Activated CD8-positive, alpha-beta T cell treated with anti-CD3 and anti-CD28 coated beads for 36 hours (primary cell): ENCODE data around the gene SEC14L1. TPM values are rescaled to one million over a fixed set of nuclear protein-coding genes. Genes with fewer than 3 reads are reported as not detected.
"Not testable (repeated sequence)": the region's sequence is repeated elsewhere in the genome, so short reads cannot be mapped to it uniquely, and the experiment has no call there.

Experiments used
- ATAC-seq: fragments of 200-7000 bp; cut with Tn5 transposase; one replicate; pipeline ENCODE4 v1.10.0; 2021; ENCODE audit warnings: mild to moderate bottlenecking, moderate library complexity
- CTCF ChIA-PET: fragments of 350-600 bp; sonication (Branson Sonifier 250); formaldehyde crosslinking; loops from one replicate; lab custom pipeline; 2021; ENCODE audit warnings: antibody characterized with exemption; lab: Charles Lee
- POLR2A ChIA-PET: fragments of 350-600 bp; sonication (Branson Sonifier 250); formaldehyde crosslinking; loops from one replicate; lab custom pipeline; 2021; ENCODE audit warnings: antibody characterized with exemption; lab: Charles Lee
- DNase-seq: peaks from one replicate; pipeline ENCODE4 v3.0.0-alpha.2; 2020
- H3K27ac Mint-ChIP-seq: one replicate; pipeline ENCODE4 v1.8.0; 2021; ENCODE audit warnings: mild to moderate bottlenecking, mixed read lengths
- H3K27me3 Mint-ChIP-seq: one replicate; pipeline ENCODE4 v1.8.0; 2021; ENCODE audit warnings: mixed read lengths
- H3K36me3 Mint-ChIP-seq: one replicate; pipeline ENCODE4 v1.8.0; 2021; ENCODE audit warnings: low read depth, mixed read lengths
- H3K4me1 Mint-ChIP-seq: one replicate; pipeline ENCODE4 v1.8.0; 2021; ENCODE audit warnings: low read depth, mixed read lengths
- H3K4me3 Mint-ChIP-seq: one replicate; pipeline ENCODE4 v1.8.0; 2021; ENCODE audit warnings: mild to moderate bottlenecking, moderate library complexity, mixed read lengths
- H3K9me3 Mint-ChIP-seq: one replicate; pipeline ENCODE4 v1.8.0; 2021; ENCODE audit warnings: mixed read lengths
- CTCF ChIP-seq: fragments of 200-600 bp; IDR thresholded peaks from one replicate; pipeline ENCODE4 v1.8.0; 2022; ENCODE audit warnings: antibody characterized with exemption, mild to moderate bottlenecking
- intact Hi-C: fragments of 100-400 bp; cut with micrococcal nuclease; formaldehyde crosslinking; loops from one replicate; pipeline ENCODE4 v1.10.0; 2022
- total RNA-seq, 2 experiments: library from RNA; stranded (reverse); gene quantifications; one replicate each; pipeline ENCODE4 v1.2.3, GENCODE V29; 2021

SEC14L1 gene
- total RNA-seq, 2 experiments from 2014 or later: 79.7 to 91.6 TPM

- Mint-ChIP-seq H3K27me3 (no peaks in the 10 kb centered on the region), H3K4me1 (peaks cover 43% of the 10 kb centered on the region), H3K4me3 (no peak overlapping the region), H3K9me3 (no peaks in the 10 kb centered on the region), H3K27ac (no peak overlapping the region), H3K36me3 (peaks cover 12% of the 10 kb centered on the region)
- ChIA-PET POLR2A (interaction anchor here (1.0 kb wide), 1 partner anchor 9 kb away, joined by 3 read pairs; no protein-coding TSS in a partner anchor), CTCF (interaction anchor here (1.1 to 1.3 kb wide), 2 partner anchors 13 to 68 kb away, joined by 3 to 4 read pairs; no protein-coding TSS in a partner anchor)
- no peak for DNase-seq
- TF ChIP-seq CTCF: no peak
- intact Hi-C loops: no loop called here
- no peak for ATAC-seq
Measured at GRCh38 chr17:77155125-77155524, 14.4 kb downstream of the SEC14L1 start.

GRCh38 chr17:77157766-77158165, 17.0 kb downstream of the SEC14L1 start:
- ATAC-seq, DNase-seq, intact Hi-C loops, H3K4me3 Mint-ChIP-seq, POLR2A ChIA-PET, H3K9me3 Mint-ChIP-seq, H3K27ac Mint-ChIP-seq, H3K36me3 Mint-ChIP-seq, H3K27me3 Mint-ChIP-seq: not testable (repeated sequence)
- CTCF ChIA-PET: interaction anchor here (1.6 kb wide), 1 partner anchor 14 kb away, joined by 3 read pairs; no protein-coding TSS in a partner anchor
- H3K4me1 Mint-ChIP-seq: peaks cover 42% of the 10 kb centered on the region

GRCh38 chr17:77160091-77160874, 19.5 kb downstream of the SEC14L1 start:
- intact Hi-C loops: no loop called here
- Mint-ChIP-seq H3K27ac (no peak overlapping the region), H3K4me3 (no peak overlapping the region), H3K4me1 (peaks cover 44% of the 10 kb centered on the region), H3K27me3 (no peaks in the 10 kb centered on the region), H3K9me3 (no peaks in the 10 kb centered on the region), H3K36me3 (peaks cover 17% of the 10 kb centered on the region)
- ChIA-PET CTCF (interaction anchor here (0.7 kb wide), 1 partner anchor 73 kb away, joined by 4 read pairs; no protein-coding TSS in a partner anchor), POLR2A (interaction anchor here (0.7 to 1.2 kb wide), 2 partner anchors 18 to 123 kb away, joined by 3 read pairs; no protein-coding TSS in a partner anchor)
- TF ChIP-seq CTCF: no peak
- no peak for ATAC-seq
- DNase-seq: no peak

- Mint-ChIP-seq H3K4me3 (no peak overlapping the region), H3K27ac (no peak overlapping the region), H3K27me3 (no peaks in the 10 kb centered on the region), H3K36me3 (peaks cover 23% of the 10 kb centered on the region), H3K9me3 (no peaks in the 10 kb centered on the region), H3K4me1 (peaks cover 41% of the 10 kb centered on the region)
- intact Hi-C loops: no loop called here
- no peak for TF ChIP-seq CTCF
- no peak for DNase-seq
- CTCF ChIA-PET: interaction anchor here (0.7 kb wide), 1 partner anchor 74 kb away, joined by 4 read pairs; no protein-coding TSS in a partner anchor
- no peak for ATAC-seq
- POLR2A ChIA-PET: interaction anchor here (0.6 to 1.2 kb wide), 2 partner anchors 19 to 41 kb away, joined by 3 read pairs; no protein-coding TSS in a partner anchor
Measured at GRCh38 chr17:77160875-77161530, 20.2 kb downstream of the SEC14L1 start.

- H3K27ac Mint-ChIP-seq: no peak overlapping the region
- TF ChIP-seq CTCF: no peak
Measured at GRCh38 chr17:77161953-77162352, 21.2 kb downstream of the SEC14L1 start.

More at GRCh38 chr17:77161953-77162352, 21.2 kb downstream of the SEC14L1 start:
- H3K4me3 Mint-ChIP-seq: no peak overlapping the region
- peaks cover 29% of the 10 kb centered on the region for H3K36me3 Mint-ChIP-seq
- ChIA-PET POLR2A (interaction anchor here (1.0 kb wide), 1 partner anchor 10 kb away, joined by 3 read pairs; no protein-coding TSS in a partner anchor), CTCF (no interaction called here)
- intact Hi-C loops: no loop called here
- H3K9me3 Mint-ChIP-seq: peaks cover 2% of the 10 kb centered on the region
- DNase-seq (no peak), ATAC-seq (no peak)
- no peaks in the 10 kb centered on the region for H3K27me3 Mint-ChIP-seq
- peaks cover 40% of the 10 kb centered on the region for H3K4me1 Mint-ChIP-seq
